ENCODE results near the gene TMEM94. TPM values are rescaled to one million over a fixed set of nuclear protein-coding genes. Genes with fewer than 3 reads are reported as not detected.
A peak's percentile ranks its signal among the peaks of the same experiment; 100 is the strongest.

TMEM94 gene
- total and polyA plus RNA-seq, 4 experiments from 2014 or later: 3.9 to 109 (median 63.3) TPM

DNA sequence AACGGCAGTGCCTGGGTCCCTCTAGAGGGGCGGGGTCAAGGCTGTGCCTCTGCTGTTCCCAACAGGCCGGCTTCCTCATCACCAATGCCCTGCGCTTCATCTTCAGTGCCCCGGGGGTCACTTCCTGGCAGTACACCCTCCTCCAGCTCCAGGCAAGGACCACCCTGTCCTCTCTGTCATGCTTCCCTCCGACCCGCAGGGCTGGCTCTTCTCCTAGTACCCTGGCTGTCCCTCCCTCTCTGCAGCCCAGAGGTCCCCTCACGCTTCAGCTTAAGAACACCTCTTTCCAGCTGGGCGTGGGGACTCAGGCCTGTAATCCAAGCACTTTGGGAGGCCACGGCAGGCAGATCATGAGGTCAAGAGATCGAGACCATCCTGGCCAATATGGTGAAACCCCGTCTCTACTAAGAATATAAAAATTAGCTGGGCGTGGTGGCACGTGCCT, 33.1 kb downstream of the TMEM94 start:
- no peaks in the 10 kb centered on the region for H3K9me3 ChIP-seq (ENCODE audit: control insufficient read depth in 1 of 2, low read length in 2 of 2)
- no peak overlapping the region for H3K4me3 ChIP-seq (ENCODE audit: low read length in 2 of 2)
- DNase-seq: no peak
- CTCF ChIA-PET (ENCODE audit: partially characterized antibody): interaction anchor here (0.8 kb wide), 1 partner anchor 39 kb away, joined by 3 read pairs; no protein-coding TSS in a partner anchor
- intact Hi-C loops (cut with micrococcal nuclease): no loop called here
- no peaks in the 10 kb centered on the region for H3K9me3 Mint-ChIP-seq
- POLR2A ChIA-PET (ENCODE audit: partially characterized antibody): no interaction called here
- no peaks in the 10 kb centered on the region for H3K27me3 Mint-ChIP-seq
- no peaks in the 10 kb centered on the region for H3K27me3 ChIP-seq (ENCODE audit: insufficient read depth, low read length)
- peaks cover 14 to 30% (median 21%) of the 10 kb centered on the region in 4 donors for H3K4me1 Mint-ChIP-seq
- peaks cover 18 to 29% of the 10 kb centered on the region in 2 donors for H3K36me3 Mint-ChIP-seq
- peaks cover 21% of the 10 kb centered on the region for H3K4me1 ChIP-seq (ENCODE audit: insufficient read depth, low read length)
- H3K36me3 ChIP-seq (ENCODE audit: insufficient read depth, low read length): peaks cover 19% of the 10 kb centered on the region
- H3K27ac ChIP-seq (ENCODE audit: low read depth, low read length): no peak overlapping the region
- H3K4me3 Mint-ChIP-seq: peak overlapping the region in 1 of 8 donors; percentile 25
- peak overlapping the region in 4 of 7 donors; percentile 29 to 69 (median 48) for H3K27ac Mint-ChIP-seq

DNA sequence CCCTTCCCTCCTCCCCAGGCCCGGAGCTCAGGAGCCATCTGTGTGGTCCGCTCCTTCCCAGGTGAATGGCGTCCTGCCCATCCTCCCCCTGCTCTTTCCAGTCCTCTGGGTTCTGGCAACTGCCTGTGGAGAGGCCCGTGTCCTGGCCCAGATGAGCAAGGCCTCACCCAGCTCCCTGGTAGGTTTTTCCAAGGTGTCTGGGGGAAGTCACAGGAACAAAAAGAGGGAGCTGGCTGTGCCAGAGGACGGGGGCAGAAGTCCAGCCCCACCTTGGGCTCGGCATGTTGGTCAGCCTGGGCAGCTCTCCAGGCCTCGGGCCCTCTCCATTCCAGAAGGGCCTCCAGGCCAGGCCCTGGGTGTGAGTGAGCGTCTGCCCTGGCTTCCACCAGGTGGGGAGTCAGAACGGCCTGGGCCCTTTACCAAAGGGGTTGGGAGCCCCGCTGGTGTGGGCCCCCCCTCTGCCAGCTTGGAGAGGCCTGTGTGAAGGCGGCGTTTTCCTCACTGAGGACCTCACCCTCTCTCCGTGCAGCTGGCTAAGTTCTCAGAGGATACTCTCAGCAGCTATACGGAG, 33.8 kb downstream of the TMEM94 start:
- DNase-seq: no peak
- no peak overlapping the region for H3K4me3 Mint-ChIP-seq
- peaks cover 15 to 30% of the 10 kb centered on the region in 2 donors for H3K36me3 Mint-ChIP-seq
- H3K9me3 Mint-ChIP-seq: no peaks in the 10 kb centered on the region
- POLR2A ChIA-PET (ENCODE audit: partially characterized antibody): no interaction called here
- Histone ChIP-seq H3K4me1 (ENCODE audit: insufficient read depth, low read length) (peaks cover 21% of the 10 kb centered on the region), H3K27ac (ENCODE audit: low read depth, low read length) (no peak overlapping the region), H3K36me3 (ENCODE audit: insufficient read depth, low read length) (peaks cover 20% of the 10 kb centered on the region), H3K9me3 (ENCODE audit: control insufficient read depth in 1 of 2, low read length in 2 of 2) (no peaks in the 10 kb centered on the region), H3K27me3 (ENCODE audit: insufficient read depth, low read length) (no peaks in the 10 kb centered on the region), H3K4me3 (ENCODE audit: low read length in 2 of 2) (no peak overlapping the region)
- H3K4me1 Mint-ChIP-seq: peaks cover 13 to 30% (median 21%) of the 10 kb centered on the region in 4 donors
- no peak overlapping the region for H3K27ac Mint-ChIP-seq
- intact Hi-C loops (cut with micrococcal nuclease): no loop called here
- CTCF ChIA-PET (ENCODE audit: partially characterized antibody): interaction anchor here (0.6 to 0.8 kb wide), 2 partner anchors 40 to 42 kb away, joined by 3 read pairs; no protein-coding TSS in a partner anchor
- H3K27me3 Mint-ChIP-seq: no peaks in the 10 kb centered on the region

DNA sequence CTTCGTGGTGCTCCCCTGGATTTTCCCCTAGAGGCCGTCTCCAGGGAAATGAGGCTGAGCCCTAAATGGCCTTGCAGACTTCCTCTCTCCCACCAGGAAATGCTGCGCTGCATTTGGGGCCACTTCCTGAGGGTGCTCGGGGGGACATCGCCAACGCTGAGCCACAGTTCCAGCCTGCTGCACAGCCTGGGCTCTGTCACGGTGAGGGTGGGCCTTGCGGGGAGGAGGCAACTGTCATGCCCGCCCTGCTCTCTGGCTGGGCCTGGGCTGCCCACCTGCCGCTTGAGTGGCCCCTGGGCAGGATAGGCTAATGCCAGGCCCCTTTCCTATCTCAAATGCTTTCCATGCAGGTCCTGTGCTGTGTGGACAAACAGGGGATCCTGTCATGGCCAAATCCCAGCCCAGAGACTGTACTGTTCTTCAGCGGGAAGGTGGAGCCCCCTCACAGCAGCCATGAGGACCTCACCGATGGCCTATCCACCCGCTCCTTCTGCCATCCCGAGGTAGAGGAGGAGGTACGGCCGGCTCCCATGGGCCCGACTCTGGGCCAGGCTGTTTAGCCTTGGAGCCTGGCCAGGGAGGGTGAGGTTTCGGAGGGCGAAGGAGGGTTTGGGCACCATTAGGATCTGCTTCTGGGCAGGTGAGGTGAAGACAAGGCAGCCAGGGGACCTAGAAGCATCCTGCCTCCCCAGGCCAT, 34.7 kb downstream of the TMEM94 start:
- Mint-ChIP-seq H3K9me3 (no peaks in the 10 kb centered on the region), H3K4me1 (peaks cover 13 to 28% (median 20%) of the 10 kb centered on the region in 4 donors), H3K27ac (no peak overlapping the region), H3K27me3 (no peaks in the 10 kb centered on the region), H3K4me3 (no peak overlapping the region), H3K36me3 (peaks cover 19 to 34% of the 10 kb centered on the region in 2 donors)
- peaks cover 20% of the 10 kb centered on the region for H3K36me3 ChIP-seq (ENCODE audit: insufficient read depth, low read length)
- H3K4me3 ChIP-seq (ENCODE audit: low read length in 2 of 2): no peak overlapping the region
- H3K9me3 ChIP-seq (ENCODE audit: control insufficient read depth in 1 of 2, low read length in 2 of 2): no peaks in the 10 kb centered on the region
- no peaks in the 10 kb centered on the region for H3K27me3 ChIP-seq (ENCODE audit: insufficient read depth, low read length)
- intact Hi-C loops (cut with micrococcal nuclease): no loop called here
- DNase-seq: no peak
- H3K27ac ChIP-seq (ENCODE audit: low read depth, low read length): no peak overlapping the region
- CTCF ChIA-PET (ENCODE audit: partially characterized antibody): interaction anchor here (0.6 kb wide), 1 partner anchor 41 kb away, joined by 3 read pairs; no protein-coding TSS in a partner anchor
- POLR2A ChIA-PET (ENCODE audit: partially characterized antibody): no interaction called here
- H3K4me1 ChIP-seq (ENCODE audit: insufficient read depth, low read length): peaks cover 21% of the 10 kb centered on the region

DNA sequence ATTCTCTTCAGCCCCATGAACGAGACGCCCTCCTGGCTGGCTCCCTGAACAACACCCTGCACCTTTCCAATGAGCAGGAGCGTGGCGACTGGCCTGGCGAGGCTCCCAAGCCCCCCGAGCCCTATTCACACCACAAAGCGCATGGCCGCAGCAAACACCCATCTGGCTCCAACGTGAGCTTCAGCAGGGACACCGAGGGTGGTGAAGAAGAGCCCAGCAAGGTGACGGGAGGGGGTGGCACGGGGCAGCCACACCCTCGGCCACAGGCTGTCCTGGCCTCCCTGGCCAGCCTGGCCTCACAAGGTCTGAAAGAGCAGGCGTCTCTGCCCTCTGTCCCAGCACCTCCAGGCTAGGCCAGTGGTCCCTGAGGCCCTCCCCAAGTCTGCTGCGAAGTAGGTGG, 35.2 kb downstream of the TMEM94 start:
- H3K36me3 ChIP-seq (ENCODE audit: insufficient read depth, low read length): peaks cover 25% of the 10 kb centered on the region
- Mint-ChIP-seq H3K4me3 (no peak overlapping the region), H3K4me1 (peaks cover 11 to 22% (median 14%) of the 10 kb centered on the region in 4 donors), H3K36me3 (peaks cover 19 to 32% of the 10 kb centered on the region in 2 donors), H3K27ac (no peak overlapping the region), H3K27me3 (no peaks in the 10 kb centered on the region), H3K9me3 (no peaks in the 10 kb centered on the region)
- intact Hi-C loops (cut with micrococcal nuclease): no loop called here
- CTCF ChIA-PET (ENCODE audit: partially characterized antibody): no interaction called here
- POLR2A ChIA-PET (ENCODE audit: partially characterized antibody): no interaction called here
- H3K27ac ChIP-seq (ENCODE audit: low read depth, low read length): no peak overlapping the region
- no peak overlapping the region for H3K4me3 ChIP-seq (ENCODE audit: low read length in 2 of 2)
- no peak for DNase-seq
- peaks cover 17% of the 10 kb centered on the region for H3K4me1 ChIP-seq (ENCODE audit: insufficient read depth, low read length)
- H3K9me3 ChIP-seq (ENCODE audit: control insufficient read depth in 1 of 2, low read length in 2 of 2): no peaks in the 10 kb centered on the region
- no peaks in the 10 kb centered on the region for H3K27me3 ChIP-seq (ENCODE audit: insufficient read depth, low read length)

DNA sequence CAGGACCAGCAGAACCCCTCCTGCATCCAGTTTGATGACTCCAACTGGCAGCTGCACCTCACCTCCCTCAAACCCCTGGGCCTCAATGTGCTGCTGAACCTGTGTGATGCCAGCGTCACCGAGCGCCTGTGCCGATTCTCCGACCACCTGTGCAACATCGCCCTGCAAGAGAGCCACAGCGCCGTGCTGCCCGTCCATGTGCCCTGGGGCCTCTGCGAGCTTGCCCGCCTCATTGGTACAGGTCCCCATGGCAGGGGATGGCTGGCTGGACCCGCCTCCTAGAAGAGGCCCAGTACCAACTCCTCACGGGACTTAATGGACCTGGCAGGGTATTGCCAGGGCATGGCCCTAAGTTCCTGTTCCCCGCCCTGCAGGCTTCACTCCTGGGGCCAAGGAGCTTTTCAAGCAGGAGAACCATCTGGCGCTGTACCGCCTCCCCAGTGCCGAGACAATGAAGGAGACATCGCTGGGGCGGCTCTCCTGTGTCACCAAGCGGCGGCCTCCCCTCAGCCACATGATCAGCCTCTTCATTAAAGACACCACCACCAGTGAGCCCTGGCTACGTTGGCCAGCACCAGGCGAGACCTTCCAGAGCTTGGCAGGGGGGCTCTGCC, 36.2 kb downstream of the TMEM94 start:
- H3K9me3 Mint-ChIP-seq: no peaks in the 10 kb centered on the region
- H3K27me3 Mint-ChIP-seq: no peaks in the 10 kb centered on the region
- Histone ChIP-seq H3K27me3 (ENCODE audit: insufficient read depth, low read length) (no peaks in the 10 kb centered on the region), H3K4me1 (ENCODE audit: insufficient read depth, low read length) (peaks cover 7% of the 10 kb centered on the region), H3K36me3 (ENCODE audit: insufficient read depth, low read length) (peaks cover 28% of the 10 kb centered on the region), H3K4me3 (ENCODE audit: low read length in 2 of 2) (no peak overlapping the region), H3K9me3 (ENCODE audit: control insufficient read depth in 1 of 2, low read length in 2 of 2) (no peaks in the 10 kb centered on the region), H3K27ac (ENCODE audit: low read depth, low read length) (no peak overlapping the region)
- peaks cover 15 to 32% of the 10 kb centered on the region in 2 donors for H3K36me3 Mint-ChIP-seq
- ChIA-PET CTCF (ENCODE audit: partially characterized antibody) (no interaction called here), POLR2A (ENCODE audit: partially characterized antibody) (interaction anchor here (0.5 kb wide), 1 partner anchor 52 kb away, joined by 3 read pairs; no protein-coding TSS in a partner anchor)
- intact Hi-C loops (cut with micrococcal nuclease): no loop called here
- no peak overlapping the region for H3K4me3 Mint-ChIP-seq
- H3K27ac Mint-ChIP-seq: no peak overlapping the region
- H3K4me1 Mint-ChIP-seq: peaks cover 2 to 12% (median 5%) of the 10 kb centered on the region in 4 donors
- DNase-seq: no peak

DNA sequence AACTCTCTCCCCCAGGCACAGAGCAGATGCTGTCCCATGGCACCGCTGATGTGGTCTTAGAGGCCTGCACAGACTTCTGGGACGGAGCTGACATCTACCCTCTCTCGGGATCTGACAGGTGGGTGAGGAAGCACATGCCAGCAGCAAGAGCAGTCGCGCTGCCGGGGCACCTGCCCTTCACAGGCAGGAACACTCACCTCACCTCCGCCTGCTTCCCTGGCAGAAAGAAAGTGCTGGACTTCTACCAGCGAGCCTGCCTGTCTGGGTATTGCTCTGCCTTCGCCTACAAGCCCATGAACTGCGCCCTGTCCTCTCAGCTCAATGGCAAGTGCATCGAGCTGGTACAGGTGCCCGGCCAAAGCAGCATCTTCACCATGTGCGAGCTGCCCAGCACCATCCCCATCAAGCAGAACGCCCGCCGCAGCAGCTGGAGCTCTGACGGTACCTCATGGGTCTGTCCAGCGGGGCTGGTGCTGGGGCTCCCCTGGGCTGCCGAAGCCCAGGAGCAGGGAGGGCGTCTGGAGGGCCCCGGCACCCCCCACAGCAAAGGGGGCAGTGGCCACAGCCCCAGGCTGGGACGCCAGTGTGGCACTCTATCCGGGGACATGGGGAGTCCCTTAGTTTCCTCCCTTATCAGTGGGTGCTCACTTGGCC, 37.2 kb downstream of the TMEM94 start:
- Histone ChIP-seq H3K36me3 (ENCODE audit: insufficient read depth, low read length) (peaks cover 30% of the 10 kb centered on the region), H3K9me3 (ENCODE audit: control insufficient read depth in 1 of 2, low read length in 2 of 2) (no peaks in the 10 kb centered on the region), H3K27me3 (ENCODE audit: insufficient read depth, low read length) (no peaks in the 10 kb centered on the region), H3K27ac (ENCODE audit: low read depth, low read length) (no peak overlapping the region), H3K4me3 (ENCODE audit: low read length in 2 of 2) (no peak overlapping the region), H3K4me1 (ENCODE audit: insufficient read depth, low read length) (no peaks in the 10 kb centered on the region)
- H3K27me3 Mint-ChIP-seq: no peaks in the 10 kb centered on the region
- ChIA-PET POLR2A (ENCODE audit: partially characterized antibody) (no interaction called here), CTCF (ENCODE audit: partially characterized antibody) (no interaction called here)
- no peak for DNase-seq
- H3K9me3 Mint-ChIP-seq: no peaks in the 10 kb centered on the region
- intact Hi-C loops (cut with micrococcal nuclease): no loop called here
- no peak overlapping the region for H3K4me3 Mint-ChIP-seq
- H3K27ac Mint-ChIP-seq: no peak overlapping the region
- H3K4me1 Mint-ChIP-seq: peaks cover 0 to 3% (median 0%) of the 10 kb centered on the region in 4 donors
- H3K36me3 Mint-ChIP-seq: peaks cover 15 to 38% of the 10 kb centered on the region in 2 donors

DNA sequence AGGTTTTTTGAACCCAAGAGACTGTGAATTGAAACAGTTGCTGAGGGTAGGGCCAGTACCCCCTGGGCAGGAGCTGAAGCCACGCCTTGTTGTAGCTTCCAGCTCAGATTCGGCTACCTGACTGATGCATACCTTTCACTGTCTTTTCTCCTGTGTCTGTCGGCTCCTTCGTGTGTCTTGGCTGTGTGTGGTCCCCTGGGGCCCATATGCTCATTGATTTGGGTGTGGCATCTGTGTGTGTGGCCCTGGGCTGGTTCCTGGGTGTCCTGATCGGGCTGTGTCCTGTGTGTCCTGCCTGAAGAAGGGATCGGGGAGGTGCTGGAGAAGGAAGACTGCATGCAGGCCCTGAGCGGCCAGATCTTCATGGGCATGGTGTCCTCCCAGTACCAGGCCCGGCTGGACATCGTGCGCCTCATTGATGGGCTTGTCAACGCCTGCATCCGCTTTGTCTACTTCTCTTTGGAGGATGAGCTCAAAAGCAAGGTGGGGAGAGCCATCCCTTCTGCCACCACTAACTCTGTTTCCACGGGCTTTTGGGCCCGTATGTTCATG, 38.0 kb downstream of the TMEM94 start:
- H3K9me3 Mint-ChIP-seq: no peaks in the 10 kb centered on the region
- POLR2A ChIA-PET (ENCODE audit: partially characterized antibody): no interaction called here
- Histone ChIP-seq H3K4me3 (ENCODE audit: low read length in 2 of 2) (no peak overlapping the region), H3K9me3 (ENCODE audit: control insufficient read depth in 1 of 2, low read length in 2 of 2) (no peaks in the 10 kb centered on the region), H3K4me1 (ENCODE audit: insufficient read depth, low read length) (no peaks in the 10 kb centered on the region), H3K27me3 (ENCODE audit: insufficient read depth, low read length) (no peaks in the 10 kb centered on the region), H3K27ac (ENCODE audit: low read depth, low read length) (no peak overlapping the region), H3K36me3 (ENCODE audit: insufficient read depth, low read length) (peaks cover 30% of the 10 kb centered on the region)
- H3K27me3 Mint-ChIP-seq: no peaks in the 10 kb centered on the region
- peak overlapping the region in 1 of 7 donors; percentile 41 for H3K27ac Mint-ChIP-seq
- intact Hi-C loops (cut with micrococcal nuclease): no loop called here
- no peak overlapping the region for H3K4me3 Mint-ChIP-seq
- H3K36me3 Mint-ChIP-seq: peaks cover 18 to 44% of the 10 kb centered on the region in 2 donors
- CTCF ChIA-PET (ENCODE audit: partially characterized antibody): no interaction called here
- no peaks in the 10 kb centered on the region for H3K4me1 Mint-ChIP-seq
- no peak for DNase-seq

All from CD4-positive, alpha-beta memory T cell (primary cell).